PFSK-1 (cell line): ENCODE data around the gene SPOUT1.

Source experiments
- FOXP2 ChIP-seq: optimal IDR thresholded peaks from 2 replicates; pipeline ENCODE3; 2011; ENCODE audit warnings: borderline replicate concordance, control low read depth, inconsistent platforms; ENCODE audit not compliant: insufficient read depth; ENCODE audit errors: extremely low read length, extremely low read depth
- POLR2AphosphoS5 ChIP-seq: IDR thresholded peaks from 2 replicates; pipeline ENCODE4 v1.6.1; 2012; ENCODE audit warnings: low read depth, mild to moderate bottlenecking, control low read depth, low read length, moderate library complexity
- REST ChIP-seq, 2 experiments: IDR thresholded peaks; 2 replicates each; pipeline versions ENCODE4 v1.6.1 to v1.8.0; 2011 to 2012; ENCODE audit warnings: low read depth in 2 of 2, low read length in 2 of 2, control low read depth in 1 of 2, inconsistent platforms in 1 of 2, mild to moderate bottlenecking in 1 of 2, moderate library complexity in 1 of 2; ENCODE audit not compliant: insufficient read depth in 1 of 2
- SIN3A ChIP-seq: IDR thresholded peaks from 2 replicates; pipeline ENCODE4 v1.6.1; 2012; ENCODE audit warnings: mild to moderate bottlenecking, low read length, moderate library complexity, borderline replicate concordance; ENCODE audit not compliant: insufficient read depth
- TAF1 ChIP-seq: IDR thresholded peaks from 2 replicates; pipeline ENCODE4 v1.6.1; 2012; ENCODE audit warnings: low read length, control low read depth, borderline replicate concordance; ENCODE audit not compliant: insufficient read depth

GRCh38 chr9:128840524-128840923, 10.9 kb upstream of the SPOUT1 start:
- TF ChIP-seq POLR2AphosphoS5 (no peak), SIN3A (no peak), REST (IDR thresholded peaks at IDR 0.05; ENCODE audit: insufficient read depth in 1 of 2, low read depth in 2 of 2, low read length in 2 of 2) (no peak), TAF1 (no peak), FOXP2 (no peak)
